Mesothelial cell of epicardium (in vitro differentiated cells): ENCODE results near the gene HNRNPU. TPM values are rescaled to one million over a fixed set of nuclear protein-coding genes. Genes with fewer than 3 reads are reported as not detected.

Experiments
- DNase-seq, 2 experiments: peaks; one replicate each; pipeline ENCODE4 v3.0.0; 2021; ENCODE audit warnings: low spot score in 2 of 2; ENCODE audit not compliant: unreplicated experiment in 2 of 2
- H3K27ac Mint-ChIP-seq: 2 replicates; pipeline ENCODE4 v1.8.0; 2021; ENCODE audit warnings: mixed read lengths
- H3K27me3 Mint-ChIP-seq: 2 replicates; pipeline ENCODE4 v1.8.0; 2021; ENCODE audit warnings: low read depth, mixed read lengths
- H3K36me3 Mint-ChIP-seq: 2 replicates; pipeline ENCODE4 v1.8.0; 2021; ENCODE audit warnings: mixed read lengths
- H3K4me1 Mint-ChIP-seq: 2 replicates; pipeline ENCODE4 v1.8.0; 2021; ENCODE audit warnings: mixed read lengths
- H3K4me3 Mint-ChIP-seq: 2 replicates; pipeline ENCODE4 v1.8.0; 2021; ENCODE audit warnings: mild to moderate bottlenecking, moderate library complexity, mixed read lengths
- H3K9me3 Mint-ChIP-seq: 2 replicates; pipeline ENCODE4 v1.8.0; 2021; ENCODE audit warnings: mixed read lengths
- CTCF ChIP-seq: fragments of 200-600 bp; sonication (generic); IDR thresholded peaks from one replicate; pipeline ENCODE4 v1.5.0; 2021; ENCODE audit warnings: antibody characterized with exemption; ENCODE audit not compliant: unreplicated experiment
- total RNA-seq: library from RNA; stranded (reverse); gene quantifications from 3 replicates; pipeline ENCODE4 v1.2.1, GENCODE V29; 2021

Gene HNRNPU
- 423 to 436 TPM (median 424 TPM) in 3 replicates for total RNA-seq

GRCh38 chr1:244864253-244865027 lies at the start of gene HNRNPU:
Gene HNRNPU (minus strand): TSS chr1:244864543. CDS start chr1:244864307, 236 bp downstream.
- Mint-ChIP-seq H3K4me3 (peak within 1 kb of the TSS; percentile 92), H3K36me3 (peaks cover 11% of the 10 kb centered on the region), H3K4me1 (peaks cover 46% of the 10 kb centered on the region), H3K9me3 (no peaks in the 10 kb centered on the region), H3K27me3 (no peaks in the 10 kb centered on the region), H3K27ac (peak within 1 kb of the TSS; percentile 98)
- TF ChIP-seq CTCF, result peak; percentile 60
- DNase-seq, result peak; percentile 95 to 98

GRCh38 chr1:244913806-244914205 lies 49.5 kb upstream of the HNRNPU start:
- H3K4me3 Mint-ChIP-seq, result no peak overlapping the region

DNA sequence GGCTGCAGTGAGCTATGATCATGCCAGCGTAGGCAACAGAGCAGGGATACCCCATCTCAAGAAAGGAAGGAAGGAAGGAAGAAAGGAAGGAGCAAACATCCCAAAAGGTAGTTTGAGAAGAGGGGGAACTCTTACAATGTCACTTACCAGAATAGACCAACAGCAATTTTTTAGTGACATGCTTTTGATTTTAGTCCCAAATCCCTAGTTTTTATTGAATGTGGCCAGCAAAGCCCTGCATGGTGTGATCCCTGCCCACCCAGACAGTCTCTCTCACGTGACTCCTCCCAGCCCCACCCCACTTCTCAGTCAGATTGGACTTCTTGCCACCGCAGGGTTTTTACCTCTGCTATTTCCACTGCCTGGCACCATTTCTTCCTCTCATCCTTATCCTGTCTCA lies 39.8 kb upstream of the HNRNPU start:
- H3K27ac Mint-ChIP-seq, result no peak overlapping the region

More at GRCh38 chr1:244913806-244914205, 49.5 kb upstream of the HNRNPU start:
- no peaks in the 10 kb centered on the region for H3K36me3 Mint-ChIP-seq
- H3K27ac Mint-ChIP-seq, result no peak overlapping the region
- TF ChIP-seq CTCF, result no peak
- H3K9me3 Mint-ChIP-seq, result no peaks in the 10 kb centered on the region
- H3K27me3 Mint-ChIP-seq, result peaks cover 9% of the 10 kb centered on the region
- DNase-seq, result no peak
- peaks cover 2% of the 10 kb centered on the region for H3K4me1 Mint-ChIP-seq

GRCh38 chr1:244901400-244902015 lies 37.2 kb upstream of the HNRNPU start:
- peaks cover 2% of the 10 kb centered on the region for H3K4me1 Mint-ChIP-seq
- H3K4me3 Mint-ChIP-seq, result no peak overlapping the region
- no peak overlapping the region for H3K27ac Mint-ChIP-seq
- TF ChIP-seq CTCF, result no peak
- H3K27me3 Mint-ChIP-seq, result no peaks in the 10 kb centered on the region
- DNase-seq, result no peak
- H3K9me3 Mint-ChIP-seq, result no peaks in the 10 kb centered on the region
- no peaks in the 10 kb centered on the region for H3K36me3 Mint-ChIP-seq

More for the DNA sequence above, 39.8 kb upstream of the HNRNPU start:
- Mint-ChIP-seq H3K36me3 (no peaks in the 10 kb centered on the region), H3K27me3 (no peaks in the 10 kb centered on the region), H3K4me1 (peaks cover 2% of the 10 kb centered on the region), H3K9me3 (no peaks in the 10 kb centered on the region), H3K4me3 (no peak overlapping the region)
- no peak for DNase-seq
- no peak for TF ChIP-seq CTCF

DNA sequence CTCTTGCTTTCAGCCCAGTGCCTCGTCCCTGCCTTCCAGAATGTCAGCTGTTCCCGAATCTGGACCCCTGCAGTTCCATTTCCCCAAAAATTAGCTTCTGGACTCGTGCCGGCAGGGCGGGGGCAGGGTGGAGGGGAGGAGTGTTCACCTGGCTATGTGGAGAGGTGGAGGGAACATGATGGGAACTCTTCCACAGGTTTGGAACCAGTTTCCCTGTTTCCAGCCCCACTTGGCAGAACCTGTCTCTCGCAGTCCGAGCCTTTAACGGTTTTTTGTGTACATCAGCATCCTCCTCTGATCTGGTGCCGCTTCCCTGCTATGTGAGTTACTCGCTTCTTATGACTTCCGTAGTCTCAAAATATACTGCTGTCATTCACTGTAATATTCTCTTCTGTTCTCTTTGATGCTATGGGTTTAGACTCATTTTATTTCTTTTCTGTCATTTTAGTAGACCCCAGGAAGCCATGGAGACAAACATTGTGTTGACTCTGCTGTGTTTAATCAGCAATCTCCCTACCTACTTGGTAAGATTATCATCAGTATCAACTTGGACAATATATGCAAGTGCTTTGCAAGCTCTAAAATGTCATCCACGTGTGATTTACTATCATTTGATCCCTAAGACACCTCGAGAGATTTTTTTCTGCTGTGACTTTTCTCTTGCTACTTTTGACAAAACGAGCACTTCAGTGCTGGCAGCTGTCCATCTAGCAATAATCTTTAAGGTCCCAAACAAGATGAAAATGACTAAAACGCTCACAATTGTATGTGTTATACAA lies 33.3 kb upstream of the HNRNPU start:
- no peak overlapping the region for H3K4me3 Mint-ChIP-seq

More for the DNA sequence above, 33.3 kb upstream of the HNRNPU start:
- Mint-ChIP-seq H3K27ac (no peak overlapping the region), H3K36me3 (no peaks in the 10 kb centered on the region), H3K9me3 (no peaks in the 10 kb centered on the region), H3K27me3 (no peaks in the 10 kb centered on the region), H3K4me1 (peaks cover 2% of the 10 kb centered on the region)
- no peak for DNase-seq
- no peak for TF ChIP-seq CTCF
